Activated CD4-positive, alpha-beta T cell treated with anti-CD3 and anti-CD28 coated beads, Interleukin-2, amount 50 U/mL, for 4 hours (primary cell): ENCODE measurements around the gene VSTM4.

Experiments
- DNase-seq, 2 experiments: peaks; one replicate each; pipeline ENCODE4 v3.0.0-alpha.2; 2020

The VSTM4 gene

GRCh38 chr10:49090696-49091380, 24.5 kb downstream of the VSTM4 start:
- no peak for DNase-seq

- DNase-seq, result no peak
These were observed 25.1 kb downstream of the VSTM4 start for GRCh38 chr10:49090189-49090575.

GRCh38 chr10:49089557-49090188, 25.6 kb downstream of the VSTM4 start:
- no peak for DNase-seq

GRCh38 chr10:49089152-49089551, 26.2 kb downstream of the VSTM4 start:
- no peak for DNase-seq

GRCh38 chr10:49086889-49087288, 28.4 kb downstream of the VSTM4 start:
- no peak for DNase-seq

GRCh38 chr10:49083261-49083660, 32.1 kb downstream of the VSTM4 start:
- DNase-seq, result no peak

- no peak for DNase-seq
These were observed 32.6 kb downstream of the VSTM4 start for GRCh38 chr10:49082766-49083165.

- DNase-seq, result no peak
These were observed 33.6 kb downstream of the VSTM4 start for GRCh38 chr10:49081547-49082275.

- DNase-seq, result no peak
These were observed 34.4 kb downstream of the VSTM4 start for GRCh38 chr10:49080965-49081364.

GRCh38 chr10:49080071-49080470, 35.3 kb downstream of the VSTM4 start:
- DNase-seq, result no peak

- DNase-seq, result no peak
These were observed 35.8 kb downstream of the VSTM4 start for GRCh38 chr10:49079499-49079898.

GRCh38 chr10:49079072-49079471, 36.2 kb downstream of the VSTM4 start:
- DNase-seq, result no peak

GRCh38 chr10:49078433-49078832, 36.9 kb downstream of the VSTM4 start:
- no peak for DNase-seq

- no peak for DNase-seq
These were observed 38.4 kb downstream of the VSTM4 start for GRCh38 chr10:49076741-49077521.

GRCh38 chr10:49076319-49076718, 39.0 kb downstream of the VSTM4 start:
- DNase-seq, result no peak

GRCh38 chr10:49075743-49076142, 39.6 kb downstream of the VSTM4 start:
- DNase-seq, result no peak

- DNase-seq, result no peak
These were observed 40.3 kb downstream of the VSTM4 start for GRCh38 chr10:49074836-49075682.

- no peak for DNase-seq
These were observed 43.0 kb downstream of the VSTM4 start for GRCh38 chr10:49072166-49072885.

GRCh38 chr10:49071160-49071761, 44.1 kb downstream of the VSTM4 start:
- no peak for DNase-seq

- no peak for DNase-seq
These were observed 44.6 kb downstream of the VSTM4 start for GRCh38 chr10:49070701-49071100.

- no peak for DNase-seq
These were observed 46.6 kb downstream of the VSTM4 start for GRCh38 chr10:49068672-49069217.
